ENCODE measurements around the gene CSPG4.
"Not testable (repeated sequence)": the region's sequence is repeated elsewhere in the genome, so short reads cannot be mapped to it uniquely, and the experiment has no call there.

DNA sequence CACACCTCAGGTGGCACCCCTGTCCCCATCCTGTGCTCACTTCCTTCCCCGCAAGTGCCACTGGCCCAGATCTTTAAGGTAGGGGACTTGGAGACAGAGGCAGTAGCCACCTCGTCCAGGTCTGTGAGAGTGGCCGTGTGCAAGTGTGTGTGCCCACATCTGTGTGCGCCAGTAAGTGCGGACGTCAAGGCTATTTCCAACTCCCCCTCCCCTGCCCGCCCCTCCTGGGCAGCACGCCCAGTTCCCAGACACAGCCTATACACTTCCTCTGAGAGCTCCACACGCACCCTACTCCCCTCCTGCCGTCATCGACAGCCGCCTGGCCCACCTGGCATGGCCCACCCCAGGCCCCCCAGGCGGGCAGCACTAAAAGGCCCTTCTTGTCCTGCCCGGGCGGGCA is 3.2 kb downstream of the CSPG4 start:
- not testable (repeated sequence) for TF ChIP-seq CTCF (IDR thresholded peaks at IDR 0.05; ENCODE audit: low read length); EZH2 (optimal IDR thresholded peaks at IDR 0.05; ENCODE audit: low read depth, low read length); EZH2phosphoT487 (IDR thresholded peaks at IDR 0.05; ENCODE audit: low read length)

Measured in MM.1S (cell line).